Endothelial cell of umbilical vein (primary cell): ENCODE results near the gene GET4. TPM values are rescaled to one million over a fixed set of nuclear protein-coding genes. Genes with fewer than 3 reads are reported as not detected.

Source experiments
- BruUV-seq: library from RNA; stranded (reverse); fragments of 400-500 nt; replicated peaks from 2 replicates; lab custom pipeline; 2021; lab: Mats Ljungman, UMichigan
- CTCF ChIA-PET: fragments of 300-600, 350-600 bp; sonication (Branson Sonifier 250); formaldehyde crosslinking; loops from one replicate; lab custom pipeline; 2021; ENCODE audit warnings: antibody characterized with exemption, inconsistent platforms; lab: Charles Lee
- POLR2A ChIA-PET: fragments of 300-600, 350-600 bp; sonication (Branson Sonifier 250); formaldehyde crosslinking; loops from one replicate; lab custom pipeline; 2021; ENCODE audit warnings: antibody characterized with exemption, inconsistent platforms; lab: Charles Lee
- DNase-seq: peaks from one replicate; pipeline ENCODE4 v3.0.0-alpha.2; 2011; ENCODE audit warnings: low read depth, low spot score
- FAIRE-seq: peaks from 2 replicates; lab custom pipeline; 2011; peaks lifted over from hg19 to GRCh38; lab: Jason Lieb, UNC
- H2AFZ ChIP-seq: 2 replicates; pipeline ENCODE4 v1.6.0; 2012; ENCODE audit warnings: low read depth, low read length, control low read depth, inconsistent platforms
- H3K27ac ChIP-seq: 2 replicates; pipeline ENCODE4 v1.5.1; 2011; ENCODE audit warnings: low read depth, mild to moderate bottlenecking, control low read depth, low read length, moderate library complexity; ENCODE audit not compliant: insufficient read depth
- H3K27me3 ChIP-seq, 2 experiments: 2 replicates each; pipeline versions ENCODE4 v1.6.0 to v1.6.1; 2011; ENCODE audit warnings: low read length in 2 of 2, mixed read lengths in 1 of 2; ENCODE audit not compliant: control insufficient read depth in 2 of 2, insufficient read depth in 2 of 2
- H3K36me3 ChIP-seq, 2 experiments: 2 replicates in 1 of 2; 3 replicates in 1 of 2; pipeline ENCODE4 v1.5.1; 2011; ENCODE audit warnings: low read length in 2 of 2, mild to moderate bottlenecking in 1 of 2, moderate library complexity in 1 of 2; ENCODE audit not compliant: control insufficient read depth in 2 of 2, insufficient read depth in 2 of 2; ENCODE audit errors: extremely low read depth in 1 of 2
- H3K4me1 ChIP-seq: 3 replicates; pipeline ENCODE4 v1.5.1; 2011; ENCODE audit warnings: mild to moderate bottlenecking, low read length; ENCODE audit not compliant: control insufficient read depth, insufficient read depth; ENCODE audit errors: extremely low read depth
- H3K4me2 ChIP-seq: 2 replicates; pipeline ENCODE4 v1.6.1; 2011; ENCODE audit warnings: low read length, control low read depth, mixed read lengths; ENCODE audit not compliant: insufficient read depth
- H3K4me3 ChIP-seq, 3 experiments: fragments of 200-600 bp in 1 of 3; sonication (generic), shearing (Covaris generic) in 1 of 3; replicated peaks in 1 of 3; 2 replicates each; pipeline ENCODE4 v1.5.1; 2011 to 2016; ENCODE audit warnings: control low read depth in 3 of 3, low read length in 3 of 3, mild to moderate bottlenecking in 2 of 3, inconsistent platforms in 1 of 3, low read depth in 1 of 3, moderate library complexity in 1 of 3; ENCODE audit not compliant: insufficient read depth in 1 of 3
- H3K79me2 ChIP-seq: 2 replicates; pipeline ENCODE4 v1.6.0; 2012; ENCODE audit warnings: low read length, inconsistent platforms; ENCODE audit not compliant: control insufficient read depth, insufficient read depth
- H3K9ac ChIP-seq: replicated peaks from 2 replicates; pipeline ENCODE3; 2011; ENCODE audit warnings: low read length, control low read depth; ENCODE audit not compliant: insufficient read depth; ENCODE audit errors: extremely low read depth
- H3K9me1 ChIP-seq: replicated peaks from 3 replicates; pipeline ENCODE4 v1.6.0; 2011; ENCODE audit warnings: mild to moderate bottlenecking, low read length; ENCODE audit not compliant: control insufficient read depth, insufficient read depth; ENCODE audit errors: extremely low read depth
- H3K9me3 ChIP-seq: replicated peaks from 2 replicates; pipeline ENCODE4 v1.5.1; 2012; ENCODE audit warnings: low read length, inconsistent platforms; ENCODE audit not compliant: control insufficient read depth, insufficient read depth
- H4K20me1 ChIP-seq: replicated peaks from 2 replicates; pipeline ENCODE3; 2011; ENCODE audit warnings: mild to moderate bottlenecking, low read length; ENCODE audit not compliant: control insufficient read depth, insufficient read depth; ENCODE audit errors: extremely low read depth
- EZH2 ChIP-seq: IDR thresholded peaks from 2 replicates; pipeline ENCODE4 v1.6.1; 2012; ENCODE audit warnings: borderline replicate concordance, low read depth, mild to moderate bottlenecking, moderate library complexity, low read length, inconsistent platforms; ENCODE audit not compliant: severe bottlenecking
- FOS ChIP-seq: IDR thresholded peaks from 2 replicates; pipeline ENCODE4 v1.6.1; 2011; ENCODE audit warnings: mild to moderate bottlenecking, low read length, moderate library complexity, borderline replicate concordance; ENCODE audit not compliant: insufficient read depth
- GATA2 ChIP-seq: IDR thresholded peaks from 2 replicates; pipeline ENCODE4 v1.7.0; 2011; ENCODE audit warnings: low read depth, mild to moderate bottlenecking, moderate library complexity, mixed read lengths, low read length; ENCODE audit not compliant: insufficient read length, insufficient read depth
- JUN ChIP-seq: IDR thresholded peaks from 2 replicates; pipeline ENCODE4 v1.6.1; 2011; ENCODE audit warnings: borderline replicate concordance, low read depth; ENCODE audit not compliant: insufficient read length, insufficient read depth
- MYC ChIP-seq: IDR thresholded peaks from one replicate; pipeline ENCODE4 v1.6.1; 2011; ENCODE audit warnings: mild to moderate bottlenecking, low read depth, low read length
- POLR2A ChIP-seq: IDR thresholded peaks from 2 replicates; pipeline ENCODE4 v1.6.1; 2012; ENCODE audit warnings: low read depth, mild to moderate bottlenecking, control low read depth, low read length
- POLR2AphosphoS5 ChIP-seq: IDR thresholded peaks from 2 replicates; pipeline ENCODE4 v1.6.1; 2012; ENCODE audit warnings: low read depth, mild to moderate bottlenecking, control low read depth, low read length, moderate library complexity; ENCODE audit not compliant: insufficient read depth
- dilution Hi-C: fragments of 300-500 bp; cut with MboI; formaldehyde crosslinking; loops from one replicate; pipeline ENCODE4 v1.15.0; 2019; ENCODE audit warnings: low sequenced_read_pairs; ENCODE audit not compliant: extremely low pct_ligation_motif_present
- intact Hi-C: fragments of 100-400 bp; cut with micrococcal nuclease; formaldehyde crosslinking; loops from one replicate; pipeline ENCODE4 v1.10.0; 2022
- polyA plus RNA-seq, 4 experiments: library from polyadenylated mRNA; depleted of rRNA in 3 of 4; stranded (reverse) in 3 of 4; unstranded in 1 of 4; fragments of >200 nt; gene quantifications; 2 replicates each; pipeline versions ENCODE4 v1.2.1 to v1.2.3, GENCODE V29; 2011 to 2012; ENCODE audit warnings: missing spikeins in 1 of 4
- total RNA-seq: library from RNA; stranded (reverse); gene quantifications from 2 replicates; pipeline ENCODE4 v1.2.3, GENCODE V29; 2021
- TF ChIP-seq, protein P1 (sequence below), 2 donors: IDR thresholded peaks; 1 replicate in 1 of 2; 2 replicates in 1 of 2; pipeline ENCODE4 v1.5.1; 2011; ENCODE audit warnings: low read length in 2 of 2, mild to moderate bottlenecking in 2 of 2, moderate library complexity in 2 of 2, control low read depth in 1 of 2, inconsistent platforms in 1 of 2, low read depth in 1 of 2; ENCODE audit not compliant: insufficient read depth in 1 of 2; ENCODE audit errors: extremely low read depth in 1 of 2
- TF ChIP-seq, protein P2 (sequence below): IDR thresholded peaks from 2 replicates; pipeline ENCODE4 v1.6.1; 2011; ENCODE audit not compliant: insufficient read depth, insufficient read length

Gene GET4
- total and polyA plus RNA-seq, 2 donors (not counting 3 experiments of a cell fraction or from before 2014, with no cell fraction given), result 48.4 to 58.1 TPM

DNA sequence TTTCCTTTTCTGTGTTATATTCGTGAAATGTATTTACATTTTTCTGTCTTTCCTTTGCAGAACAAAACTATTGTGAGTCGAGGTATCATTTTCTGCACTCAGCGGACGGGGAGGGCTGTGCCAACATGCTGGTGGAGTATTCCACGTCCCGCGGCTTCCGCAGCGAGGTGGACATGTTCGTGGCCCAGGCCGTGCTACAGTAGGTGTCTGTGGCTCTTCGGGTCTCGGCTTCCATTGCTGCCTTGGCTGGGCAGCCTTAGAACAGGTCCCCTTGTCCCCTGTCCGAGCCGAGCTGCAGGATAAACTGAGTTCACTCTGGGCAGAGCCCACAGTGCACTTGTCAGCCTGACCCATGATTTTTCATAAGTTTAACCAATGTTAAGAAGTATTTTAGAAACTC is 14.5 kb downstream of the GET4 start:
- DNase-seq (no peak), FAIRE-seq (no peak)
- Histone ChIP-seq H3K36me3 (peaks cover 12 to 75% of the 10 kb centered on the region in 2 experiments), H3K4me1 (no peaks in the 10 kb centered on the region), H3K79me2 (peaks cover 6% of the 10 kb centered on the region), H3K9ac (no peak overlapping the region), H3K9me3 (no peaks in the 10 kb centered on the region), H2AFZ (no peak overlapping the region), H3K27me3 (no peaks in the 10 kb centered on the region), H3K4me2 (no peak overlapping the region), H3K9me1 (no peaks in the 10 kb centered on the region), H4K20me1 (no peaks in the 10 kb centered on the region), H3K27ac (no peak overlapping the region), H3K4me3 (no peak overlapping the region)
- POLR2A ChIA-PET, result no interaction called here
- dilution Hi-C loops, result no loop called here
- TF ChIP-seq, protein P1, sequence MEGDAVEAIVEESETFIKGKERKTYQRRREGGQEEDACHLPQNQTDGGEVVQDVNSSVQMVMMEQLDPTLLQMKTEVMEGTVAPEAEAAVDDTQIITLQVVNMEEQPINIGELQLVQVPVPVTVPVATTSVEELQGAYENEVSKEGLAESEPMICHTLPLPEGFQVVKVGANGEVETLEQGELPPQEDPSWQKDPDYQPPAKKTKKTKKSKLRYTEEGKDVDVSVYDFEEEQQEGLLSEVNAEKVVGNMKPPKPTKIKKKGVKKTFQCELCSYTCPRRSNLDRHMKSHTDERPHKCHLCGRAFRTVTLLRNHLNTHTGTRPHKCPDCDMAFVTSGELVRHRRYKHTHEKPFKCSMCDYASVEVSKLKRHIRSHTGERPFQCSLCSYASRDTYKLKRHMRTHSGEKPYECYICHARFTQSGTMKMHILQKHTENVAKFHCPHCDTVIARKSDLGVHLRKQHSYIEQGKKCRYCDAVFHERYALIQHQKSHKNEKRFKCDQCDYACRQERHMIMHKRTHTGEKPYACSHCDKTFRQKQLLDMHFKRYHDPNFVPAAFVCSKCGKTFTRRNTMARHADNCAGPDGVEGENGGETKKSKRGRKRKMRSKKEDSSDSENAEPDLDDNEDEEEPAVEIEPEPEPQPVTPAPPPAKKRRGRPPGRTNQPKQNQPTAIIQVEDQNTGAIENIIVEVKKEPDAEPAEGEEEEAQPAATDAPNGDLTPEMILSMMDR (IDR thresholded peaks at IDR 0.05; ENCODE audit: extremely low read depth in 1 of 2, insufficient read depth in 1 of 2, low read depth in 1 of 2, low read length in 2 of 2), result no peak
- TF ChIP-seq GATA2 (no peak), POLR2AphosphoS5 (no peak), FOS (no peak), JUN (no peak), EZH2 (no peak), MYC (no peak), POLR2A (no peak)
- TF ChIP-seq, protein P2, sequence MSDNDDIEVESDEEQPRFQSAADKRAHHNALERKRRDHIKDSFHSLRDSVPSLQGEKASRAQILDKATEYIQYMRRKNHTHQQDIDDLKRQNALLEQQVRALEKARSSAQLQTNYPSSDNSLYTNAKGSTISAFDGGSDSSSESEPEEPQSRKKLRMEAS, result no peak
- intact Hi-C loops, result no loop called here
- BruUV-seq, result no TSS peak
- CTCF ChIA-PET, result no interaction called here
